Esophagus muscularis mucosa (tissue), 4 donors: ENCODE data around the gene CLEC1A. TPM values are rescaled to one million over a fixed set of nuclear protein-coding genes. Genes with fewer than 3 reads are reported as not detected.

ENCODE experiments used
- DNase-seq: peaks from one replicate; pipeline ENCODE4 v3.0.0-alpha.2; 2017; ENCODE audit errors: extremely low spot score
- H3K27ac ChIP-seq, 4 donors: fragments of 200-600 bp; sonication (generic); replicated peaks in 1 of 4; 1 replicate in 3 of 4; 2 replicates in 1 of 4; pipeline ENCODE4 v1.5.1; 2016 to 2019; ENCODE audit warnings: mild to moderate bottlenecking in 1 of 4
- H3K27me3 ChIP-seq, 4 donors: fragments of 200-600 bp; sonication (generic); one replicate each; pipeline versions ENCODE4 v1.5.1 to v1.6.0; 2016 to 2019
- H3K36me3 ChIP-seq, 4 donors: fragments of 200-600 bp; sonication (generic); one replicate each; pipeline ENCODE4 v1.5.1; 2016 to 2019
- H3K4me1 ChIP-seq, 4 donors: fragments of 200-600 bp; sonication (generic); one replicate each; pipeline ENCODE4 v1.5.1; 2016 to 2019
- H3K4me3 ChIP-seq, 4 donors: fragments of 200-600 bp; sonication (generic); 1 replicate in 2 of 4; 2 replicates in 2 of 4; pipeline ENCODE4 v1.5.1; 2016 to 2019; ENCODE audit warnings: mild to moderate bottlenecking in 4 of 4, moderate library complexity in 1 of 4
- H3K9me3 ChIP-seq, 4 donors: fragments of 200-600 bp; sonication (generic); 1 replicate in 3 of 4; 2 replicates in 1 of 4; pipeline ENCODE4 v1.5.1; 2016 to 2019
- CTCF ChIP-seq, 3 experiments: fragments of 200-600 bp in 2 of 3; fragments of 450-650 bp in 1 of 3; sonication (generic) in 2 of 3; IDR thresholded peaks; one replicate each; pipeline ENCODE4 v1.5.1; 2017 to 2019; ENCODE audit warnings: antibody characterized with exemption in 3 of 3, mild to moderate bottlenecking in 2 of 3, moderate library complexity in 1 of 3
- EP300 ChIP-seq: sonication (generic); formaldehyde crosslinking; IDR thresholded peaks from one replicate; pipeline ENCODE4 v1.6.1; 2017; ENCODE audit warnings: antibody characterized with exemption
- POLR2A ChIP-seq: fragments of 450-650 bp; IDR thresholded peaks from one replicate; pipeline ENCODE4 v1.6.1; 2017; ENCODE audit warnings: antibody characterized with exemption, moderate library complexity, mild to moderate bottlenecking, low read depth
- POLR2AphosphoS5 ChIP-seq, 2 donors: sonication (generic); formaldehyde crosslinking; IDR thresholded peaks; one replicate each; pipeline ENCODE4 v1.6.1; 2017; ENCODE audit warnings: antibody characterized with exemption in 2 of 2
- WGBS: methylation state at CpG from one replicate; pipeline ENCODE4 v1.1.5; 2018; 5-methylcytosine and 5-hydroxymethylcytosine counted together
- intact Hi-C: fragments of 100-400 bp; cut with DNase I; formaldehyde crosslinking; loops from one replicate; pipeline ENCODE4 v1.15.1; 2023
- total RNA-seq, 4 donors: library from RNA; depleted of rRNA; stranded (reverse); fragments of >200 nt; gene quantifications; one replicate each; pipeline versions ENCODE4 v1.1.0 to v1.2.1, GENCODE V29; 2016

Gene CLEC1A
- 1 to 10 TPM; 1.7 to 8.3 (median 4.7) TPM for total RNA-seq

DNA sequence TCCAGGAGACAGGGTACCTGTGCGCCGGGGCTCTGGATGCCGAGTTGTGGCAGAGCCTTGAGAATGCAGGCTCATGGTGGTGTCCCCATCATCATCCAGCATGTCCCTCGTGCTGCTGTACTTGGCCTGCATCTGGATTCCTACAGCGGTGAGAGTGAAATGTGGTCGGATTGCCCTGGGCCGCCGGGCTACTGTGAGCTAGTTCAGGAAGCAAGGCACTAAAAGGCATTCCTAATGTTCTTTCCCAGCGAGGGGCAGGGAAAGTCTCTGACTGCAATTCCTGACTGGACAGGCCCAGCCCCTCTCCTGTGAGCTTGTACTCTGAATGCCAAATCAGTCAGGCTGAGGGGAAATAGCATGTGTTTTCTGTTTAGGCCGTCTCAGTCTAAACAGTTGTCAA, at the start of gene CLEC1A:
TSS of gene CLEC1A (minus strand) at position 195 of the 400 bp plus-strand sequence. CDS start at position 132, 63 bp downstream.
- H3K27ac ChIP-seq, result peak within 1 kb of the TSS; percentile 58 to 69 (median 64)
- H3K4me1 ChIP-seq, result peaks cover 7 to 43% (median 38%) of the 10 kb centered on the region in 4 donors
- WGBS, result 72% methylated on average over 5 of the region's 10 CpGs
- no peaks in the 10 kb centered on the region for H3K9me3 ChIP-seq
- no peak for DNase-seq
- peak within 1 kb of the TSS; percentile 27 to 40 (median 32) for H3K4me3 ChIP-seq
- peak; percentile 21 for TF ChIP-seq POLR2A
- peak; percentile 77 to 86 for TF ChIP-seq POLR2AphosphoS5 (IDR thresholded peaks at IDR 0.05)
- TF ChIP-seq CTCF (IDR thresholded peaks at IDR 0.05), result no peak
- H3K27me3 ChIP-seq, result no peaks in the 10 kb centered on the region
- no peaks in the 10 kb centered on the region for H3K36me3 ChIP-seq
- intact Hi-C loops, result no loop called here

DNA sequence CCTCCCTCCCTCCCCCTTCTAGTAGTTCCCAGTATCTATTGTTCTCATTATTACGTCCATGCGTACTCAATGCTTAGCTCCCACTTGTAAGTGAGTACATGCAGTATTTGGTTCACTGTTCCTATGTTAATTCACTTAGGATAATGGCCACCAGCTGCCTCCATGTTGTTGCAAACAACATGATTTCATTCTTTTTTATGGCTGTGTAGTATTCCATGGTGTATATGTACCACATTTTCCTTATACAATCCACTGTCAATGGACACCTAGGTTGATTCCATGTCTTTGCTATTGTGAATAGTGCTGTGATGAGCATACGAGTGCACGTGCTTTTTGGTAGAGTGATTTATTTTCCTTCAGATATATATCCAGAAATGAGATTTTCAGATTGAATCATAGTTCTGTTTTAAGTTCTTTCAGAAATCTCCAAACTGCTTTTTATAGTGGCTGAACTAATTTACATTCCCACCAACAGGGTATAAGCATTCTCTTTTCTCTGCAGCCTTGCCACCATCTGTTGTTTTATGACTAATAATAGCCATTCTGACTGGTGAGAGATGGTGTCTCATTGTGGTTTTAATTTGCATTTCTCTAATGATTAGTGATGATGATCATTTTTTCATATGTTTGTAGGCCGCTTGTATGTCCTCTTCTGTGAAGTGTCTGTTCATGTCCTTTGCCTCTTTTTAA, 49.1 kb upstream of the CLEC1A start:
- WGBS, result 93% methylated on average over 5 of the region's 5 CpGs
- intact Hi-C loops, result no loop called here
- no peak overlapping the region for H3K27ac ChIP-seq
- no peak for DNase-seq
- no peaks in the 10 kb centered on the region for H3K27me3 ChIP-seq
- peaks cover 2 to 10% (median 5%) of the 10 kb centered on the region in 4 donors for H3K4me1 ChIP-seq
- no peaks in the 10 kb centered on the region for H3K9me3 ChIP-seq
- no peak overlapping the region for H3K4me3 ChIP-seq
- H3K36me3 ChIP-seq, result no peaks in the 10 kb centered on the region
- TF ChIP-seq POLR2A (no peak), POLR2AphosphoS5 (IDR thresholded peaks at IDR 0.05) (no peak), EP300 (no peak), CTCF (IDR thresholded peaks at IDR 0.05) (no peak)

GRCh38 chr12:10142976-10143589, 44.3 kb upstream of the CLEC1A start:
- Histone ChIP-seq H3K36me3 (no peaks in the 10 kb centered on the region), H3K27me3 (no peaks in the 10 kb centered on the region), H3K9me3 (no peaks in the 10 kb centered on the region), H3K4me3 (no peak overlapping the region), H3K27ac (no peak overlapping the region), H3K4me1 (peaks cover 0 to 14% (median 6%) of the 10 kb centered on the region in 4 donors)
- TF ChIP-seq EP300 (no peak), POLR2A (no peak), POLR2AphosphoS5 (IDR thresholded peaks at IDR 0.05) (no peak), CTCF (IDR thresholded peaks at IDR 0.05) (no peak)
- WGBS, result 0% methylated on average over 1 of the region's 1 CpG
- no peak for DNase-seq
- intact Hi-C loops, result loop anchor here (5.0 kb wide), 1 partner anchor 391 kb away; no protein-coding TSS in a partner anchor

DNA sequence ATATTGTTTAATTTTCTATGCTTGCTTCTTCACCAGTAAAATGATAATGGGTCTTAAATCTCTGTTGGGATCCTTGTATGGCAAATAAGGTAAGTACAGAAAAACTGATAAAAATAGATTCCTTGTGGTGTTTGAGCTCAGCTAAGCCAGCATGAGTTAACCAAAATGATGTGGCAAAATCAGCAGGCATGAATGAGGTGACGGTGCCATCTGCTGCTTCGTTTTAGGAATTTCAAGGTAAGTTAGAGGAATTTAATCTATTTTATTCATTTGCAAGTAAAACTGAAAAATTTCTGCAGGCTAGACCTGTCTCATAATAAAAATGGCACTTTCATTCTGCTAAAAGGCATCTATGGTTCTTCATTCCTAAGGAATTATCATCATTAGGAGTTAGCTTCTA, 41.2 kb upstream of the CLEC1A start:
- 21% methylated on average over 2 of the region's 2 CpGs for WGBS
- intact Hi-C loops, result loop anchor here (2.0 to 5.0 kb wide), 2 partner anchors 105 to 388 kb away; no protein-coding TSS in a partner anchor
- Histone ChIP-seq H3K9me3 (no peaks in the 10 kb centered on the region), H3K27me3 (no peaks in the 10 kb centered on the region), H3K27ac (no peak overlapping the region), H3K4me1 (peaks cover 0 to 14% (median 6%) of the 10 kb centered on the region in 4 donors), H3K4me3 (no peak overlapping the region), H3K36me3 (no peaks in the 10 kb centered on the region)
- no peak for TF ChIP-seq EP300
- peak; percentile 51 to 73 (median 63) for TF ChIP-seq CTCF (IDR thresholded peaks at IDR 0.05)
- no peak for DNase-seq
